GM23338 (cell line): ENCODE data around the gene ITGB2. TPM values are rescaled to one million over a fixed set of nuclear protein-coding genes. Genes with fewer than 3 reads are reported as not detected.

Source experiments
- ATAC-seq: fragments of 200-7000 bp; cut with Tn5 transposase; 3 replicates; pipeline ENCODE4 v1.9.1; 2020
- DNase-seq: peaks from one replicate; pipeline ENCODE4 v3.0.0-alpha.2; 2015; ENCODE audit warnings: low spot score
- H2AFZ ChIP-seq: fragments of 200-600 bp; sonication (generic); 2 replicates; pipeline ENCODE4 v1.8.0; 2016; ENCODE audit warnings: antibody characterized with exemption, mild to moderate bottlenecking, moderate library complexity
- H3F3A ChIP-seq: fragments of 200-600 bp; sonication (generic); replicated peaks from 2 replicates; pipeline ENCODE4 v1.8.0; 2017; ENCODE audit warnings: antibody characterized with exemption, mixed run types, low read depth
- H3K27ac ChIP-seq: fragments of 200-600 bp; sonication (generic); 2 replicates; pipeline ENCODE4 v1.6.1; 2016; ENCODE audit warnings: low read depth
- H3K27me3 ChIP-seq: fragments of 200-600 bp; sonication (generic); 2 replicates; pipeline ENCODE4 v1.8.0; 2016; ENCODE audit warnings: mild to moderate bottlenecking, mixed run types, moderate library complexity; ENCODE audit not compliant: insufficient read depth
- H3K36me3 ChIP-seq: fragments of 200-600 bp; sonication (generic); 2 replicates; pipeline ENCODE4 v1.8.0; 2016; ENCODE audit warnings: mild to moderate bottlenecking; ENCODE audit not compliant: insufficient read depth
- H3K4me1 ChIP-seq: fragments of 200-600 bp; sonication (generic); 2 replicates; pipeline ENCODE4 v1.8.0; 2016; ENCODE audit warnings: mild to moderate bottlenecking, moderate library complexity; ENCODE audit not compliant: insufficient read depth
- H3K4me2 ChIP-seq: fragments of 200-600 bp; sonication (generic); 2 replicates; pipeline ENCODE4 v1.7.1; 2017; ENCODE audit warnings: mixed run types
- H3K4me3 ChIP-seq: fragments of 200-600 bp; sonication (generic); 2 replicates; pipeline ENCODE4 v1.6.1; 2016; ENCODE audit warnings: mixed run types
- H3K79me2 ChIP-seq: fragments of 200-600 bp; sonication (generic); replicated peaks from 2 replicates; pipeline ENCODE4 v1.8.0; 2017; ENCODE audit warnings: mild to moderate bottlenecking; ENCODE audit not compliant: insufficient read depth
- H3K9me2 ChIP-seq: fragments of 200-600 bp; sonication (generic); 2 replicates; pipeline ENCODE4 v1.8.0; 2017; ENCODE audit not compliant: insufficient read depth
- H4K20me1 ChIP-seq: fragments of 200-600 bp; sonication (generic); replicated peaks from 2 replicates; pipeline ENCODE4 v1.8.0; 2017; ENCODE audit warnings: mild to moderate bottlenecking; ENCODE audit not compliant: insufficient read depth
- H3K27ac Mint-ChIP-seq: 2 replicates; pipeline ENCODE4 v1.8.0; 2020; ENCODE audit warnings: inconsistent platforms, mild to moderate bottlenecking, moderate library complexity, mixed read lengths
- H3K27me3 Mint-ChIP-seq: 3 replicates; pipeline ENCODE4 v1.8.0; 2022; ENCODE audit warnings: low read depth, mild to moderate bottlenecking, moderate library complexity, mixed read lengths, inconsistent platforms; ENCODE audit not compliant: insufficient read depth, poor library complexity
- H3K36me3 Mint-ChIP-seq: 3 replicates; pipeline ENCODE4 v1.8.0; 2021; ENCODE audit warnings: low read depth, mild to moderate bottlenecking, inconsistent platforms, moderate library complexity, mixed read lengths
- H3K4me1 Mint-ChIP-seq: 3 replicates; pipeline ENCODE4 v1.8.0; 2020; ENCODE audit warnings: mild to moderate bottlenecking, inconsistent platforms, mixed read lengths
- H3K4me3 Mint-ChIP-seq: 3 replicates; pipeline ENCODE4 v1.8.0; 2021; ENCODE audit warnings: moderate library complexity, mild to moderate bottlenecking, inconsistent platforms, mixed read lengths
- H3K9me3 Mint-ChIP-seq: 3 replicates; pipeline ENCODE4 v1.8.0; 2020; ENCODE audit warnings: moderate library complexity, mild to moderate bottlenecking, inconsistent platforms, mixed read lengths
- CREB1 ChIP-seq: fragments of 250-450 bp; sonication (Bioruptor Pico); IDR thresholded peaks from 2 replicates; pipeline ENCODE4 v1.5.0; 2020; ENCODE audit warnings: low read depth, mild to moderate bottlenecking, moderate library complexity
- CTCF ChIP-seq, 2 experiments: fragments of 200-600 bp in 1 of 2; sonication (generic) in 1 of 2; conservative IDR thresholded peaks; 2 replicates each; pipeline versions ENCODE4 v1.5.1 to v1.6.1; 2016 to 2017; ENCODE audit warnings: antibody characterized with exemption in 2 of 2, low read depth in 2 of 2, mild to moderate bottlenecking in 2 of 2, moderate library complexity in 1 of 2
- EZH2 ChIP-seq: fragments of 200-600 bp; sonication (generic); IDR thresholded peaks from one replicate; pipeline ENCODE4 v1.8.0; 2017; ENCODE audit warnings: antibody characterized with exemption, mild to moderate bottlenecking, low read depth; ENCODE audit not compliant: unreplicated experiment
- EZH2phosphoT487 ChIP-seq: fragments of 200-600 bp; sonication (generic); IDR thresholded peaks from one replicate; pipeline ENCODE4 v1.8.1; 2018; ENCODE audit warnings: antibody characterized with exemption; ENCODE audit not compliant: unreplicated experiment
- JUNB ChIP-seq: IDR thresholded peaks from one replicate; pipeline ENCODE4 v1.6.1; 2016; ENCODE audit warnings: antibody characterized with exemption; ENCODE audit not compliant: unreplicated experiment
- NANOG ChIP-seq: IDR thresholded peaks from 2 replicates; pipeline ENCODE4 v1.6.1; 2016; ENCODE audit warnings: antibody characterized with exemption, borderline replicate concordance
- POLR2AphosphoS5 ChIP-seq: IDR thresholded peaks from 2 replicates; pipeline ENCODE4 v1.6.1; 2016; ENCODE audit warnings: antibody characterized with exemption, low read depth
- REST ChIP-seq: IDR thresholded peaks from one replicate; pipeline ENCODE4 v1.6.1; 2018; ENCODE audit warnings: antibody characterized with exemption; ENCODE audit not compliant: unreplicated experiment
- STAT1 ChIP-seq: IDR thresholded peaks from one replicate; pipeline ENCODE4 v1.6.1; 2016; ENCODE audit warnings: antibody characterized with exemption; ENCODE audit not compliant: unreplicated experiment
- ZNF114 ChIP-seq: fragments of 250-450 bp; sonication (Bioruptor Pico); IDR thresholded peaks from 2 replicates; pipeline ENCODE4 v1.5.0; 2020; ENCODE audit warnings: mild to moderate bottlenecking, moderate library complexity
- ZNF331 ChIP-seq: fragments of 250-450 bp; sonication (Bioruptor Pico); IDR thresholded peaks from 2 replicates; pipeline ENCODE4 v1.5.0; 2020; ENCODE audit warnings: low read depth, mild to moderate bottlenecking, moderate library complexity
- polyA plus RNA-seq: library from polyadenylated mRNA; unstranded; fragments of >200 nt; fragmentation: Nextera tagmentation; extraction: Ambion mirVana; gene quantifications from 2 replicates; pipeline ENCODE4 v1.2.1, GENCODE V29; 2016
- total RNA-seq: library from RNA; depleted of rRNA; stranded (reverse); fragments of >200 nt; shearing (Covaris generic); gene quantifications from 2 replicates; pipeline ENCODE4 v1.2.3, GENCODE V29; 2014
- TF ChIP-seq, protein P1 (sequence below): IDR thresholded peaks from 2 replicates; pipeline ENCODE4 v1.6.1; 2016; ENCODE audit warnings: antibody characterized with exemption
- TF ChIP-seq, protein P2 (sequence below): fragments of 250-450 bp; sonication (Bioruptor Pico); IDR thresholded peaks from 2 replicates; pipeline ENCODE4 v1.5.0; 2020; ENCODE audit warnings: mild to moderate bottlenecking, moderate library complexity

The ITGB2 gene
- total and polyA plus RNA-seq, 2 experiments from 2014 or later: 0.44 to 0.63 TPM

GRCh38 chr21:44895859-44896258 lies 24.8 kb downstream of the ITGB2 start (continued):
- TF ChIP-seq ZNF331 (CRISPR knock-in tag): no peak

- H3K4me3 Mint-ChIP-seq: no peak overlapping the region
- no peak overlapping the region for H3K27ac ChIP-seq
- H3K4me1 Mint-ChIP-seq: peaks cover 10% of the 10 kb centered on the region
- no peaks in the 10 kb centered on the region for H3K9me3 Mint-ChIP-seq
- no peak for ATAC-seq
- H3K79me2 ChIP-seq: no peaks in the 10 kb centered on the region
- H3K4me1 ChIP-seq: no peaks in the 10 kb centered on the region
- no peaks in the 10 kb centered on the region for H3K9me2 ChIP-seq
- peaks cover 10% of the 10 kb centered on the region for H3K27me3 Mint-ChIP-seq
- H3K36me3 ChIP-seq: no peaks in the 10 kb centered on the region
- no peak overlapping the region for H2AFZ ChIP-seq
- H3K36me3 Mint-ChIP-seq: no peaks in the 10 kb centered on the region
- no peak overlapping the region for H3K27ac Mint-ChIP-seq
- no peaks in the 10 kb centered on the region for H3K27me3 ChIP-seq
- TF ChIP-seq REST (no peak), EZH2phosphoT487 (no peak), CTCF (conservative IDR thresholded peaks at IDR 0.05; ENCODE audit: low read depth in 2 of 2) (no peak), JUNB (no peak), ZNF114 (CRISPR knock-in tag) (no peak), CREB1 (CRISPR knock-in tag) (no peak), EZH2 (no peak), NANOG (no peak), STAT1 (no peak), ZNF331 (CRISPR knock-in tag) (no peak), POLR2AphosphoS5 (no peak)
- TF ChIP-seq, protein P1, sequence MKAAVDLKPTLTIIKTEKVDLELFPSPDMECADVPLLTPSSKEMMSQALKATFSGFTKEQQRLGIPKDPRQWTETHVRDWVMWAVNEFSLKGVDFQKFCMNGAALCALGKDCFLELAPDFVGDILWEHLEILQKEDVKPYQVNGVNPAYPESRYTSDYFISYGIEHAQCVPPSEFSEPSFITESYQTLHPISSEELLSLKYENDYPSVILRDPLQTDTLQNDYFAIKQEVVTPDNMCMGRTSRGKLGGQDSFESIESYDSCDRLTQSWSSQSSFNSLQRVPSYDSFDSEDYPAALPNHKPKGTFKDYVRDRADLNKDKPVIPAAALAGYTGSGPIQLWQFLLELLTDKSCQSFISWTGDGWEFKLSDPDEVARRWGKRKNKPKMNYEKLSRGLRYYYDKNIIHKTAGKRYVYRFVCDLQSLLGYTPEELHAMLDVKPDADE: no peak
- TF ChIP-seq, protein P2, sequence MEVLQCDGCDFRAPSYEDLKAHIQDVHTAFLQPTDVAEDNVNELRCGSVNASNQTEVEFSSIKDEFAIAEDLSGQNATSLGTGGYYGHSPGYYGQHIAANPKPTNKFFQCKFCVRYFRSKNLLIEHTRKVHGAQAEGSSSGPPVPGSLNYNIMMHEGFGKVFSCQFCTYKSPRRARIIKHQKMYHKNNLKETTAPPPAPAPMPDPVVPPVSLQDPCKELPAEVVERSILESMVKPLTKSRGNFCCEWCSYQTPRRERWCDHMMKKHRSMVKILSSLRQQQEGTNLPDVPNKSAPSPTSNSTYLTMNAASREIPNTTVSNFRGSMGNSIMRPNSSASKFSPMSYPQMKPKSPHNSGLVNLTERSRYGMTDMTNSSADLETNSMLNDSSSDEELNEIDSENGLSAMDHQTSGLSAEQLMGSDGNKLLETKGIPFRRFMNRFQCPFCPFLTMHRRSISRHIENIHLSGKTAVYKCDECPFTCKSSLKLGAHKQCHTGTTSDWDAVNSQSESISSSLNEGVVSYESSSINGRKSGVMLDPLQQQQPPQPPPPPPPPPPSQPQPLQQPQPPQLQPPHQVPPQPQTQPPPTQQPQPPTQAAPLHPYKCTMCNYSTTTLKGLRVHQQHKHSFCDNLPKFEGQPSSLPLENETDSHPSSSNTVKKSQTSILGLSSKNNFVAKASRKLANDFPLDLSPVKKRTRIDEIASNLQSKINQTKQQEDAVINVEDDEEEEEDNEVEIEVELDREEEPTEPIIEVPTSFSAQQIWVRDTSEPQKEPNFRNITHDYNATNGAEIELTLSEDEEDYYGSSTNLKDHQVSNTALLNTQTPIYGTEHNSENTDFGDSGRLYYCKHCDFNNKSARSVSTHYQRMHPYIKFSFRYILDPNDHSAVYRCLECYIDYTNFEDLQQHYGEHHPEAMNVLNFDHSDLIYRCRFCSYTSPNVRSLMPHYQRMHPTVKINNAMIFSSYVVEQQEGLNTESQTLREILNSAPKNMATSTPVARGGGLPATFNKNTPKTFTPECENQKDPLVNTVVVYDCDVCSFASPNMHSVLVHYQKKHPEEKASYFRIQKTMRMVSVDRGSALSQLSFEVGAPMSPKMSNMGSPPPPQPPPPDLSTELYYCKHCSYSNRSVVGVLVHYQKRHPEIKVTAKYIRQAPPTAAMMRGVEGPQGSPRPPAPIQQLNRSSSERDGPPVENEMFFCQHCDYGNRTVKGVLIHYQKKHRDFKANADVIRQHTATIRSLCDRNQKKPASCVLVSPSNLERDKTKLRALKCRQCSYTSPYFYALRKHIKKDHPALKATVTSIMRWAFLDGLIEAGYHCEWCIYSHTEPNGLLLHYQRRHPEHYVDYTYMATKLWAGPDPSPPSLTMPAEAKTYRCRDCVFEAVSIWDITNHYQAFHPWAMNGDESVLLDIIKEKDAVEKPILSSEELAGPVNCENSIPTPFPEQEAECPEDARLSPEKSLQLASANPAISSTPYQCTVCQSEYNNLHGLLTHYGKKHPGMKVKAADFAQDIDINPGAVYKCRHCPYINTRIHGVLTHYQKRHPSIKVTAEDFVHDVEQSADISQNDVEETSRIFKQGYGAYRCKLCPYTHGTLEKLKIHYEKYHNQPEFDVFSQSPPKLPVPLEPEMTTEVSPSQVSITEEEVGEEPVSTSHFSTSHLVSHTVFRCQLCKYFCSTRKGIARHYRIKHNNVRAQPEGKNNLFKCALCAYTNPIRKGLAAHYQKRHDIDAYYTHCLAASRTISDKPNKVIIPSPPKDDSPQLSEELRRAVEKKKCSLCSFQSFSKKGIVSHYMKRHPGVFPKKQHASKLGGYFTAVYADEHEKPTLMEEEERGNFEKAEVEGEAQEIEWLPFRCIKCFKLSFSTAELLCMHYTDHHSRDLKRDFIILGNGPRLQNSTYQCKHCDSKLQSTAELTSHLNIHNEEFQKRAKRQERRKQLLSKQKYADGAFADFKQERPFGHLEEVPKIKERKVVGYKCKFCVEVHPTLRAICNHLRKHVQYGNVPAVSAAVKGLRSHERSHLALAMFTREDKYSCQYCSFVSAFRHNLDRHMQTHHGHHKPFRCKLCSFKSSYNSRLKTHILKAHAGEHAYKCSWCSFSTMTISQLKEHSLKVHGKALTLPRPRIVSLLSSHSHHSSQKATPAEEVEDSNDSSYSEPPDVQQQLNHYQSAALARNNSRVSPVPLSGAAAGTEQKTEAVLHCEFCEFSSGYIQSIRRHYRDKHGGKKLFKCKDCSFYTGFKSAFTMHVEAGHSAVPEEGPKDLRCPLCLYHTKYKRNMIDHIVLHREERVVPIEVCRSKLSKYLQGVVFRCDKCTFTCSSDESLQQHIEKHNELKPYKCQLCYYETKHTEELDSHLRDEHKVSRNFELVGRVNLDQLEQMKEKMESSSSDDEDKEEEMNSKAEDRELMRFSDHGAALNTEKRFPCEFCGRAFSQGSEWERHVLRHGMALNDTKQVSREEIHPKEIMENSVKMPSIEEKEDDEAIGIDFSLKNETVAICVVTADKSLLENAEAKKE (CRISPR knock-in tag): no peak
- H3K4me3 ChIP-seq: no peak overlapping the region
- no peak for DNase-seq
- no peaks in the 10 kb centered on the region for H3F3A ChIP-seq
- no peak overlapping the region for H3K4me2 ChIP-seq
- H4K20me1 ChIP-seq: no peaks in the 10 kb centered on the region
Observed at GRCh38 chr21:44894687-44895302, 25.9 kb downstream of the ITGB2 start.
